MV-4-11 (cell line): Measurements from ENCODE around the gene ADIRF.
"Not testable (repeated sequence)": the region's sequence is repeated elsewhere in the genome, so short reads cannot be mapped to it uniquely, and the experiment has no call there.

Experiments used
- DNase-seq: peaks from one replicate; lab custom pipeline; 2025; lab: John Stamatoyannopoulos, UW

Gene ADIRF

DNA sequence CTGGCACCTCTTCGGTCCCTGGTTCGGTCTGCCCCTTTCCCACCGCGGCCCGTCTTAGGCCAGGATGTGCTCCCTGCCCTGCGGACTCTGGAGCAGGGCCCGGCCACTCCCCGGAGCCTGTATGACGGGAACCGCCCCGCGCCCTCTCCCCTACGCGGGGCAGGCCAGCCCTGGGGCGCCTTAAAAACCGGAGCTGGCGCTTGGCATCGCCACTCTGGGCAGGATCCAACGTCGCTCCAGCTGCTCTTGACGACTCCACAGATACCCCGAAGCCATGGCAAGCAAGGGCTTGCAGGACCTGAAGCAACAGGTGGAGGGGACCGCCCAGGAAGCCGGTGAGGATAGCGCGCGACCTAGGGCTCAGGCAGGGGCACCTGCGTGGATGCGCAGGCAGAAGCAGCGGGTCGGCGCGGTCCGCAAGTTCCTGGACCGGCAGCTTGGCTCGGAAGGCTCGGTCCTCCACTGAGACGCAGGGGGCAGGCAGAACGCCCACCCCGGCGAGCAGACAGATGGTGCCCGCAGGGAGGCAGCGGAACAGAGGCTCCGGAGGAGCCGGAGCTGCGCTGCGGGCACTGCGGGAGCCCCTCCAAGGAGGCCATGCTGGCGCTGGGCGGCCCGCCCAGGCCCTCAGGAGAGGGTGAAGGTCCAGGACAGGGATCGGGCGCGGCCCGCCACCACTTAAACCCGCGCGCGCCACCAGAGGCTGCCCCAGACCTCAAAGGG is at the start of gene ADIRF:
Gene ADIRF (plus strand): TSS at position 212 of the 723 bp plus-strand sequence. CDS start 63 bp downstream, at position 275.
- no peak for DNase-seq

- no peak for DNase-seq
Observed at GRCh38 chr10:86922553-86922961, 45.7 kb upstream of the ADIRF start.

DNA sequence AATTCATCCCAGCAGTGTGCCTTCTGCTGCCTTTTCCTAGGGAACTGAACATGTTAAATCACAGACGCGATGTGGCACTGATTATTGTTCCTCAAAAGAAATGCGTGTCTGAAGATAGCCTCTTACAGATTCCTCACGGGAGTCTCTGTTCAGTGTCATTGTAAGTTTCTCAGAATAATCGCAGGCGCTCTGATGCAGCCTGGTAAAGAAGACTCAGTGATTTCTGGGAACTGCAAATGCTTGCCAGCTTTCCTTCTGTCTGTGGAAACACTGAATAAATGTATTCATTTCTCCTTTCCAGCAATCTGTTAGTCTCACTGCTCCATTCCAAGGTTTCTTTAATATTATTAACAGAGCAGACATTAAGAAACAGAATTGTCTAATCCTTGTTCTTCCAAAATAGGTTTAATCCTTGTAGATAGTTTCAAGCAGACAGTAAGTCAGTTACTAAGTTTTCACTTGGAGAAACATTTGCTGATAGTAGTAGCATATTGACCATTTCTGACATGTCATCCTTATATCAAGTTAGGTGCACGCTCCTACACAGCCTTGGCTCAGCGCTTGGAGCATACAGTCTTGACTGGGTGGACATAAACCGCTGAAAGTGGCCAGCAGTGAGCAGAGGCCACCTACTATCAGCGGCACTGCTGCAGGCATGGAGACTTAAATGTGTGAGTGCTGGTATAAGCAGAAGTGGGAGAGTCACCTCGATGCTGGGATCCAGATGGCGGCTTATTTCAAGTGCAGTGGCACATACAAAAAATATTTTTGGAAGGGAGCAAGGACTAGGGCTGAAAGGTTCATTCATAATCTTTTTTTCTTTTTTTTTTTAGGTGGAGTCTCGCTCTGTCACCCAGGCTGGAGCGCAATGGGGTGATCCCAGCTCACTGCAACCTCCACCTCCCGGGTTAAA is 38.6 kb upstream of the ADIRF start:
- no peak for DNase-seq

DNA sequence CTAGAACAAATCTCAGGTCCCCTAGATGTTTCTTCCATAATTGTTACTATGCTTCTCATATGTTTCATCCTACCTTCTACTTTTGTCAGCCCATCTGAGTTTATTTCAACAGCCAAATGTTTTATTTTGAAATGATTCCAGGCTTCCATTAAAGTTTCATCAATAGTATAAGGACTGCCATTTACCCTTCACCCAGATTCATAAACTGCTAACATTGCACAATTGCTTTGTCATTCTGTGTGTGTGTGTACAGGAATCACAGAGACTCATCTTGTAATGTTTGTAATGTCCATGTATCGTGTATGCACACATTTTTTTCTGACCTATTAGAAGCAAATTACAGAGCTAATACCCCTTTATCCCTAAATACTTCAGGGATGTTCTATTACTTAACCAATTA is 36.4 kb upstream of the ADIRF start:
- DNase-seq, result no peak

- DNase-seq, result no peak
Observed at GRCh38 chr10:86932674-86933073, 35.6 kb upstream of the ADIRF start.

- DNase-seq, result not testable (repeated sequence)
Observed at GRCh38 chr10:86934162-86934711, 34.0 kb upstream of the ADIRF start.

GRCh38 chr10:86936661-86937501 is 31.4 kb upstream of the ADIRF start:
- no peak for DNase-seq

DNA sequence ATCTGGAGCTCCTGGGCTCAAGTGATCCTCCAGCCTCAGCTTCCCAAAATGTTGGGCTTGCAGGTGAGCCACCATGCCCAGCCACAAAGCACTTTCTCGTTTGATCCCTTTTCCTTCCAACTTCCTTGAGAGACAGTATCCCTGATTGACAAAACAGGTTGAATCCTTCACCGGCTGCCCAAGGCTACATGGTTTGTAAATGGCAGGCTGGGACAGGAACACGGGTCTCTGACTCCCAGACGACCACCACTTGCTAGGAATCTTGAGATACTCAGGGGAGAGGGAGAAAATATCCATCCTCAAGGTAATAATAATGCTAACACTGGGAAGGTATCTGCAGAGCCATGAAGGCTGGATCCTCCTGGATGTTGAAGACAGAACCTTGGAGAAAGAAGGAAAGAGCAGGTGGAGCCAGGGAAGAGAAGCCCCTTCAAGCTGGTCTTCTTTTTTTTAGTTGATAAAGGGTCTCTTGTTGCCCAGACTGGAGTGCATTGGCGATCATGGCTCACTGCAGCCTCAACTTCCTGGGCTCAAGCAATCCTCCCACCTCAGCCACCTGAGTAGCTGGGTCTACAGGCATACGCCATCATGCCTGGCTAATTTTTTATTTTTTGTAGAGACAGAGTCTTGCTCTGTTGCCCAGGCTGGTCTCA is 30.7 kb upstream of the ADIRF start:
- DNase-seq, result no peak

GRCh38 chr10:86938260-86938659 is 30.0 kb upstream of the ADIRF start:
- no peak for DNase-seq

- DNase-seq, result not testable (repeated sequence)
Observed at GRCh38 chr10:86940076-86940475, 28.2 kb upstream of the ADIRF start.

DNA sequence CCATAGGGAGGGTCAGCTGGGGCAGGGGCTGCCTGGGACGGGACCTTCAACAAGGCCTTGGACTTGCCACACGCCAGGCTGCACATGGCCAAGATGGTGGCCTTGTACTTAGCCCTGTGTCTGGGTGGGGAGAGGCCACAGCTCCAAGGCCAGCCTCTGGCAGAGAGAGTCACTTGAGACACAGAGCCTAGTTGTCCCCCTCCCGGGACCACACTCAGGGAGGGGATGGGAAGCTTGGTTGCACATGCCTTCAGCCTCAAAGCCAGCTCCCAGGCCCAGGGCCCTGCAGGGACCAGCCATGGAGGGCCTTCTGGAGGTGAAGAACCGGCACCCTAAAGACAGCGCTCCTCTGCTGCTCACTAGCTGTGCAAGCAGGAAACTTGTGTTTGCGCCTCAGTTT is 27.6 kb upstream of the ADIRF start:
- DNase-seq, result no peak

DNA sequence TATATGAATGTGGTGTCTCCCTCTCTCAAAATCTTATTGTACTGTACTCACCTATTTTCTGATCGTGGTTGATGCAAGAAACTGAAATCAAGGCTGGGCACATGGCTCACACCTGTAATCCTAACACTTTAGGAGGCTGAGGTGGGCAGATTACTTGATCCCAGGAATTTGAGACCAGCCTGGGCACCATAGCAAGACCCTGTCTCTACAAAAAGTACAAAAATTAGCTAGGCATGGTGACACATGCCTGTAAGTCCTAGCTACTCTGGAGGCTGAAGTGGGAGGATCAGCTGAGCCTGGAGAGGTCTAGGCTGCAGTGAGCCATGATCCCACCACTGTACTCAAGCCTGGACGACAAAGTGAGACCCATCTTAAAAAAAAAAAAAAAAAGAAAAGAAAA is 26.9 kb upstream of the ADIRF start:
- no peak for DNase-seq

DNA sequence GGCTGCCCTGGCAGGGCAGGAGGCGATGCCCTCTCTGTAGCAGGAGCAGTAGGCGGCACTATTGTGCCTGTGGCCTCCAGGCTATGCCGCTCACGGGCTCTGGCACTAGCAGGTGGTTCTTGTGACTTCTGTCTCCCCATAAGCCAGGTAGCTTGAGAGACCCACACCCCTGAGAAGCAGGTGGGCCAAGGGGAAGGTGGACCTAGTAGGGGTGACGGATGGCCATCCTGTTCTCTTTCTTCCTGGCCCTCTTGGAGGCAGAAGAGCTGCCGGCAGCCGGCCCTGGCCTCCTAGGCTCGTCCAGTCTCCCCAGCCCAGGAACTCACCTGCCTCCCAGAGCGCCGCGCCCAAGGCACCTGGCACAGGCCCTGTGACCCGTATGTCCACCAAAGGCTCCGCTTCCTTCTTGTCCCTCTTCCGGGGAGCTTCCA is 26.3 kb upstream of the ADIRF start:
- no peak for DNase-seq

DNA sequence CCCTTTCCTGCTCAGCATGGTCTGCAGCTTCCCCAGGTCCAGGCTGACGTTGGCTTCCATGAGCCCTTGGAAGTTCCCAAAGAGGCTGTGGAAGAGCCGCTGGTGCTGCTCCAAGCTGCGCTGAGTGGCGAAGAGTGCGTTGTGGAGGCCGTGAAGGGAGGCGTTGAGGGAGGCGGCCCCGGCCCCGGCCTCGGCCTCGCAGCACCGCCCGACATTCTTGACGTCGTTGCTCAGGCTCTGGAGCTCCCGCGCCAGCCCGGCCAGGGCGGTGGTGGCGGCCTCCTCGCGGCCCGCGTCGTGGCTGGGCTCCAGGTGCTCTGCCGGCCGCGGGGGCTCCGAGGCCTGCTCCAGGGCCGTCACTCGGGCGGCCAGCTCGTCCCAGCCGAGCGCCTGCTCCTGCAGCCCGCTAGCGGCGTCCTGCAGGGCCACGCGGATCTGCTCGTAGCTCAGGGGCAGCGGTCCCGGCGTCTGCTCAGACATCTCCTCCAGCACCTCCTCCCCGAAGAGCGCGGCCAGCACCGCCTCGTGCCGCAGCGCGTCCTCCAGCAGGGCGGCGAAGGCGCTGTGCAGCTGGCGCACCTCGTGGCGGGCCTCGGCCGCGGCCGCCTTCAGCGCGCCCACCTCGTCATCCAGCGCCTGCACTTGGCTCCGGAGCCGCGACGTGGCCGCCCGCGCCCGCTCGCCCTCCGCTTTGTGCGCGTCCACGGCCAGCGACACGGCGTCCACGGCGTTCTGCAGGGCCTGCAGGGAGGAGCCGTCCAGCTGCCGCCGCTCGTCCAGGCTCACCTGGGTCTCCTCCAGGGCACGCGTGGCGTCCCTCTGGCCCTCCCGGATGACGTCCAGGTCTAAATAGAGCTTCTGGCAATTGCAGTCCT is 25.6 kb upstream of the ADIRF start:
- no peak for DNase-seq

DNA sequence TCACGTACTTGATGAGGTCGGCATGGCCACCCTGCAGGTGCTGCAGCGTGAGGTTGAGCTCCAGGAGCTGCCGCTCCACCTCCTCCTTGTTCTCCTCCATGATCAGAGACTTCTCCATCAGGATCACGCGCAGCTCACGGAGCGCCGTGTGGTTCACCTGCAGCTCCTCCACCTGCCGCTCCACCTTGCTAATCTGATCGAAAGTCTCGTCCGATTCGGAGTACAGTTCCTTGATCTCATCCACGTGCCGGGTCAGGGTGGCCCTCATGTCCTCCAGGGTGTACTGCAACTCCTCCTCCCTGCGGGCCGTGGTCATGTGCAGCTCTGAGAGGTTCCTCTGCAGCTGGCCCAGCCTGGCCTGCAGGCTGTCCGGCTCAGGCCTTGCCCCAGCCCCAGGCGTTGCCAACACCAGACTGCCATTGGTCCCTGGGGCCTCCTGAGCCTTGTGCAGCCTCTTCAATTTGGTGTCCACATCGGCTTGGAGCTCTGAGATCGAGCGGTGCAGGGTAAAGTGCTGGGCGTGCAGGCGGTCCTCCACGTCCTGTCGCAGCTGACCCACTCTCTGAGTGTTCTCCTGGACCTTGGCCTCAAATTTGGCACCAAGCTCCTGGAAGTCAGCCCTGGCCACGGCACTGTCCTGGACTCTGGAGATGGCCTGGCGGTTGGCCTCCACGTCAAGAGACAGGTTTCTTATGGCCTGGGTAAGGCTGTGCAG is 24.8 kb upstream of the ADIRF start:
- DNase-seq, result no peak

DNA sequence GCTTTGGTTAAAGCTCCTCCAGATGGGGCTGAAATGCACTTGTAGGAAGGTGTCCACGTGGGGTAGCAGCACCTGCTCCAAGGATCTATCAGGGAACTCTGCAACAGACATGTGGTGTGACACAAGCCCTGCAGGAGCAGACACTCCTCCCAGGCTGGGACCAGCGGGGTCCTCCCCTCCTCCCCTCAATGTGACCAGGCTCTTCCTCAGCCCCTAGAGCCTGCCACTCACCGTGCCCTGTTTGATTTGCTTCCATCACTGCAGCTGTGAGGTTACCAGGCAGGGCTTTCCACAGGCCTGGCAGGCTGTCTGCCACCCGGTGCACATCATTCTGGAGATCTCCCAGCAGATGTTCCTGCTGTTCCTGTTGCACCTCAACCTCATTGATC is 24.3 kb upstream of the ADIRF start:
- DNase-seq, result no peak

DNA sequence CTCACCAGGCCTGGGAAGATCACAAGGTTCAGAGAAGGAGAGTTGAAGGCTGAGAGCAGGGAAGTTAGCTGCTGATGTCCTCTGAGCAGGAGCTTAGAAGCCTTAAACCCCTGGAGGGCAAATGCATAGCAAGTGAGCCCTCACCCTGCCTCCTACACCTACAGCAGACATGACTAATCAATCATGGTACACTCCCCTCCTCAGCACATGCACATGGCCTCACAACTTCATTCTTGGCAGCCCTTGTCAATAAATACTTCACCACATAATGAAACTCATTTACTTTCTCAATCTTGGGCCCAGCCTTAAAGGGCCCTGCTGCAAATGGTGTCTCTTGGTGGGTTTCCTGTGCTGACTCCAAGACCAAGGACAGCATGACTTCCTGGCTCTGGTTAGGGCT is 23.8 kb upstream of the ADIRF start:
- no peak for DNase-seq

DNA sequence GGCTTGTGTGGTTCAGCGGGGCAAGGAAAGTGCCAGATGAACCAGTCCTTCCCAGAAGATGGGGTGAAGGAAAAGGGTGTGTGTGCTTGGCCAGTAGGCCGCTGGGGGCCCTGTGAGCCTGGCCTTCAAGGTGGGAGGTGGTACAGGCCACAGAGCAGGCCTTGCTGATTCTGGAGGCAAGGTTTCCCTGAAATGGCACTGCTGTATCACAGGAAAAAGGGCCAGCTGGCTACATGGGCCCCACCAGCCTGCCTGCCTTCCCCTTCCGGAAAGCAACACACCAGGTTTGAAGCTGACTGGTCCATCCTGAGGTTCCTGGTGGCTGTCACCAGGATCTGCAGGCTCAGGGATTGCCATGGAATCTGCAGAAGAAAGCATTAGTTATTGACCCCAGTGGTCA is 23.4 kb upstream of the ADIRF start:
- DNase-seq, result no peak

- DNase-seq, result no peak
Observed at GRCh38 chr10:86945361-86946212, 22.7 kb upstream of the ADIRF start.
